CD14-positive monocyte (primary cell): ENCODE measurements around the gene BCL2L2. TPM values are rescaled to one million over a fixed set of nuclear protein-coding genes. Genes with fewer than 3 reads are reported as not detected.

Source experiments
- DNase-seq, 3 donors: peaks; one replicate each; pipeline ENCODE4 v3.0.0-alpha.2; 2011 to 2022
- H2AFZ ChIP-seq: 2 replicates; pipeline ENCODE4 v1.6.0; 2012; ENCODE audit warnings: mild to moderate bottlenecking, low read depth, low read length, inconsistent platforms; ENCODE audit not compliant: insufficient read depth, poor library complexity, severe bottlenecking
- H3K27ac ChIP-seq, 2 donors: 1 replicate in 1 of 2; 2 replicates in 1 of 2; pipeline ENCODE4 v1.5.1; 2012 to 2013; ENCODE audit warnings: low read length in 2 of 2, control low read depth in 1 of 2, inconsistent platforms in 1 of 2, low read depth in 1 of 2, mild to moderate bottlenecking in 1 of 2
- H3K27me3 ChIP-seq, 2 donors: one replicate each; pipeline versions ENCODE4 v1.6.0 to v1.6.1; 2011 to 2013; ENCODE audit warnings: low read length in 2 of 2; ENCODE audit not compliant: control insufficient read depth in 2 of 2, insufficient read depth in 2 of 2
- H3K36me3 ChIP-seq, 2 donors: replicated peaks in 1 of 2; 1 replicate in 1 of 2; 2 replicates in 1 of 2; pipeline versions ENCODE4 v1.5.1 to v1.6.1; 2012 to 2013; ENCODE audit warnings: low read length in 2 of 2, control low read depth in 1 of 2, inconsistent platforms in 1 of 2, mild to moderate bottlenecking in 1 of 2; ENCODE audit not compliant: insufficient read depth in 2 of 2, control insufficient read depth in 1 of 2
- H3K4me1 ChIP-seq, 2 donors: 1 replicate in 1 of 2; 2 replicates in 1 of 2; pipeline versions ENCODE4 v1.5.1 to v1.6.1; 2012 to 2013; ENCODE audit warnings: low read length in 2 of 2, control low read depth in 1 of 2, inconsistent platforms in 1 of 2, mild to moderate bottlenecking in 1 of 2, moderate library complexity in 1 of 2; ENCODE audit not compliant: insufficient read depth in 2 of 2, control insufficient read depth in 1 of 2
- H3K4me2 ChIP-seq: replicated peaks from 2 replicates; pipeline ENCODE3; 2012; ENCODE audit warnings: low read length, moderate library complexity, mild to moderate bottlenecking; ENCODE audit not compliant: poor library complexity, severe bottlenecking; ENCODE audit errors: extremely low read depth
- H3K4me3 ChIP-seq, 3 experiments: fragments of 200-600 bp in 1 of 3; sonication (generic) in 1 of 3; replicated peaks in 1 of 3; 1 replicate in 2 of 3; 2 replicates in 1 of 3; pipeline ENCODE4 v1.5.1; 2011 to 2013; ENCODE audit warnings: low read length in 3 of 3, mild to moderate bottlenecking in 3 of 3, control low read depth in 2 of 3, low read depth in 2 of 3, inconsistent platforms in 1 of 3, moderate library complexity in 1 of 3
- H3K79me2 ChIP-seq: 2 replicates; pipeline ENCODE4 v1.6.0; 2012; ENCODE audit warnings: mild to moderate bottlenecking, control low read depth, inconsistent platforms, low read length, moderate library complexity; ENCODE audit not compliant: insufficient read depth
- H3K9ac ChIP-seq: 2 replicates; pipeline ENCODE4 v1.6.0; 2017; ENCODE audit warnings: low read length, mild to moderate bottlenecking; ENCODE audit not compliant: insufficient read depth, poor library complexity, severe bottlenecking
- H3K9me3 ChIP-seq, 2 donors: replicated peaks in 1 of 2; 1 replicate in 1 of 2; 2 replicates in 1 of 2; pipeline versions ENCODE4 v1.5.1 to v1.6.1; 2012 to 2013; ENCODE audit warnings: low read length in 2 of 2, control low read depth in 1 of 2; ENCODE audit not compliant: control insufficient read depth in 1 of 2, insufficient read depth in 1 of 2
- H4K20me1 ChIP-seq: 2 replicates; pipeline ENCODE4 v1.6.0; 2012; ENCODE audit warnings: mild to moderate bottlenecking, low read length, control low read depth, moderate library complexity; ENCODE audit not compliant: insufficient read depth
- H3K27ac Mint-ChIP-seq, 7 donors: one replicate each; pipeline ENCODE4 v1.8.0; 2020; ENCODE audit warnings: mild to moderate bottlenecking in 7 of 7, mixed read lengths in 7 of 7, moderate library complexity in 6 of 7, inconsistent platforms in 2 of 7
- H3K27me3 Mint-ChIP-seq, 3 donors: one replicate each; pipeline ENCODE4 v1.8.0; 2021 to 2022; ENCODE audit warnings: low read depth in 3 of 3, mild to moderate bottlenecking in 3 of 3, mixed read lengths in 3 of 3, moderate library complexity in 3 of 3, inconsistent platforms in 1 of 3
- H3K36me3 Mint-ChIP-seq, 2 donors: one replicate each; pipeline ENCODE4 v1.8.0; 2020; ENCODE audit warnings: mixed read lengths in 2 of 2, inconsistent platforms in 1 of 2, mild to moderate bottlenecking in 1 of 2
- H3K4me1 Mint-ChIP-seq: one replicate; pipeline ENCODE4 v1.8.0; 2020; ENCODE audit warnings: mild to moderate bottlenecking, mixed read lengths
- H3K4me3 Mint-ChIP-seq, 2 donors: one replicate each; pipeline ENCODE4 v1.8.0; 2020; ENCODE audit warnings: mild to moderate bottlenecking in 2 of 2, mixed read lengths in 2 of 2, moderate library complexity in 1 of 2
- H3K9me3 Mint-ChIP-seq, 7 donors: one replicate each; pipeline ENCODE4 v1.8.0; 2020 to 2022; ENCODE audit warnings: mixed read lengths in 7 of 7, mild to moderate bottlenecking in 6 of 7, moderate library complexity in 6 of 7, inconsistent platforms in 2 of 7
- CTCF ChIP-seq: fragments of 200-600 bp; IDR thresholded peaks from one replicate; pipeline ENCODE4 v1.8.0; 2022; ENCODE audit warnings: antibody characterized with exemption, mild to moderate bottlenecking
- WGBS: methylation state at CpG from one replicate; pipeline ENCODE4 v1.1.5; 2013; ENCODE audit warnings: missing lambda C conversion rate; ENCODE audit not compliant: insufficient coverage; 5-methylcytosine and 5-hydroxymethylcytosine counted together
- intact Hi-C, 2 donors: fragments of 100-400 bp; cut with micrococcal nuclease; formaldehyde crosslinking; loops; one replicate each; pipeline versions ENCODE4 v1.15.0 to v1.15.1; 2023
- polyA plus RNA-seq, 3 donors: library from polyadenylated mRNA; depleted of rRNA in 1 of 3; unstranded in 2 of 3; stranded (reverse) in 1 of 3; fragments of 300-500 nt in 2 of 3; fragments of >200 nt in 1 of 3; fragmentation: Illumina TruSeq in 2 of 3; gene quantifications; 1 replicate in 2 of 3; 2 replicates in 1 of 3; pipeline ENCODE4 v1.2.3, GENCODE V29; 2012 to 2021

BCL2L2 gene
- polyA plus RNA-seq, 3 donors, result 0.90 to 23.7 (median 1.4) TPM

DNA sequence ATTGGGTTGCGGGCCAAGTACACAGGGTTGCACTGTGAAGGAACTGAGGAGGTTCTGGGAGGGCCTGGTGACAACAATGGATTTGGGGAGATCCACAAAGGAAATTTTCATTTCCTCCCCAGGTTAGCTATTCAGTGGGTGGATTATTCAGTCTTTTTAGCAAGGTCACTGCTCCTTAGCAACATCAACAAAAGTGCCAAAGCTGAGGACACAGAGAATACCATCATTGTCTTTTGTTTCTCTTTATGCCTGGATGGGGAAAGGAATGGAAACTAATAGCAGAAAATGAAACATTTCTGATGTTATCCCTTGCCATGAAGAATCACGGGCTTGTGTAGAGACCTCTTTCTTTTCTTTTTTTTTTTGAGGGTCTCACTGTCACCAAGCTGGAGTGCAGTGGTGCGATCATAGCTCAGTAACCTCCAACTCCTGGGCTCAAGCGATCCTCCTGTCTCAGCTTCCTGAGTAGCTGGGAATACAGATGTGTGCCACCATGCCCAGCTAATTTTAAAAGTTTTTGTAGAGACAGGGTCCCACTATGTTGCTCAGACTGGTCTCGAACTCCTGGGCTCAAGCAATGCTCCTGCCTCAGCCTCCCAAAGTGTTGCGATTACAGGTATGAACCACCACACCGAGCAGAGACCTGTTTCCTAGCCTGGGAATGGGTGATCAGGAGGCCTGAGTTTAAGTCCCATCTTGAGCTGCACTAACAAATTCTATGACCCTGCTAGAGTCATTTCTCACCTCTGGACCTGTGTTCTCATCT is 10.4 kb upstream of the BCL2L2 start:
- intact Hi-C loops, result no loop called here
- Histone ChIP-seq H2AFZ (no peak overlapping the region), H3K4me1 (peaks cover 28 to 35% of the 10 kb centered on the region in 2 donors), H3K79me2 (peaks cover 20% of the 10 kb centered on the region), H3K9ac (no peak overlapping the region), H3K36me3 (peaks cover 18 to 31% of the 10 kb centered on the region in 2 donors), H3K4me2 (no peak overlapping the region), H3K9me3 (no peaks in the 10 kb centered on the region), H4K20me1 (no peaks in the 10 kb centered on the region), H3K4me3 (no peak overlapping the region), H3K27me3 (no peaks in the 10 kb centered on the region), H3K27ac (no peak overlapping the region)
- H3K27ac Mint-ChIP-seq, result peak overlapping the region in 5 of 7 donors; percentile 3 to 59 (median 38)
- peaks cover 3 to 11% (median 7%) of the 10 kb centered on the region in 3 donors for H3K27me3 Mint-ChIP-seq
- WGBS, result 100% methylated on average over 6 of the region's 7 CpGs
- peaks cover 36% of the 10 kb centered on the region for H3K4me1 Mint-ChIP-seq
- H3K36me3 Mint-ChIP-seq, result peaks cover 25 to 41% of the 10 kb centered on the region in 2 donors
- no peak for DNase-seq
- H3K9me3 Mint-ChIP-seq, result peaks cover 0 to 2% (median 0%) of the 10 kb centered on the region in 7 donors
- TF ChIP-seq CTCF, result no peak
- H3K4me3 Mint-ChIP-seq, result no peak overlapping the region

DNA sequence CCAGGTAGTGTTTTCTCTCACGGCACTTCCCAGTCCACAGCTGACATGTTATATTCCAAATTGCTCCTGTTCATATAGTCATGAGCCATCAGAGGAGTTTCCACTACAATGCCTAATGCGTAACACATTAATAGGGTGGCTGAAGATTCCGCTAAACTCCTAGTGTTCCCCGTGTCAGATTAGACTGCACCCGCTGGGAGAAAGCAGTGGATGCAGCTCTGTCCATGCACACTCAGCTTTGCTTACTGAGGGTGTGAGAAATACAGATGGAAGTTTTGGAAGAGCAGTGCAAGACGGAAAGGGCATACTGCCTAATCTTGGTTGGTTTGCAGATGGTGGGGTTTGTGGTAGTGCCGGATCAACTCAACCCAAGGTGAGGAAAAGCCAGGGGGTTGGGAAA is 9.5 kb upstream of the BCL2L2 start:
- WGBS, result 100% methylated on average over 5 of the region's 7 CpGs
- H3K4me3 Mint-ChIP-seq, result no peak overlapping the region
- Histone ChIP-seq H3K27ac (no peak overlapping the region), H3K36me3 (peaks cover 18 to 31% of the 10 kb centered on the region in 2 donors), H2AFZ (no peak overlapping the region), H3K9me3 (no peaks in the 10 kb centered on the region), H3K9ac (no peak overlapping the region), H3K4me1 (peaks cover 28 to 39% of the 10 kb centered on the region in 2 donors), H3K27me3 (no peaks in the 10 kb centered on the region), H3K79me2 (peaks cover 20% of the 10 kb centered on the region), H3K4me2 (no peak overlapping the region), H3K4me3 (no peak overlapping the region), H4K20me1 (no peaks in the 10 kb centered on the region)
- intact Hi-C loops, result no loop called here
- no peak for DNase-seq
- peaks cover 3 to 11% (median 6%) of the 10 kb centered on the region in 3 donors for H3K27me3 Mint-ChIP-seq
- peaks cover 0 to 2% (median 0%) of the 10 kb centered on the region in 7 donors for H3K9me3 Mint-ChIP-seq
- peak overlapping the region in 2 of 7 donors; percentile 18 to 55 for H3K27ac Mint-ChIP-seq
- H3K36me3 Mint-ChIP-seq, result peaks cover 22 to 38% of the 10 kb centered on the region in 2 donors
- H3K4me1 Mint-ChIP-seq, result peaks cover 36% of the 10 kb centered on the region
- no peak for TF ChIP-seq CTCF
